Breast epithelium (tissue), 4 donors: ENCODE results near the gene GNAT2. TPM values are rescaled to one million over a fixed set of nuclear protein-coding genes. Genes with fewer than 3 reads are reported as not detected.

Source experiments
- DNase-seq, 2 donors: peaks; one replicate each; pipeline ENCODE4 v3.0.0-alpha.2; 2019; ENCODE audit warnings: low spot score in 2 of 2
- H3K27ac ChIP-seq, 2 donors: fragments of 200-600 bp; sonication (generic) in 1 of 2; one replicate each; pipeline ENCODE4 v1.5.1; 2016 to 2019; ENCODE audit warnings: mild to moderate bottlenecking in 1 of 2
- H3K27me3 ChIP-seq, 2 donors: fragments of 200-600 bp; sonication (generic) in 1 of 2; one replicate each; pipeline versions ENCODE4 v1.5.1 to v1.6.0; 2017 to 2019; ENCODE audit warnings: control low read depth in 1 of 2, mild to moderate bottlenecking in 1 of 2
- H3K36me3 ChIP-seq: fragments of 200-600 bp; one replicate; pipeline ENCODE4 v1.5.1; 2019
- H3K4me1 ChIP-seq, 2 donors: fragments of 200-600 bp; sonication (generic); one replicate each; pipeline ENCODE4 v1.5.1; 2016 to 2019; ENCODE audit warnings: control low read depth in 1 of 2
- H3K4me3 ChIP-seq, 3 donors: fragments of 200-600 bp; sonication (generic); 1 replicate in 2 of 3; 2 replicates in 1 of 3; pipeline ENCODE4 v1.5.1; 2016 to 2019; ENCODE audit warnings: mild to moderate bottlenecking in 3 of 3, moderate library complexity in 2 of 3
- H3K9me3 ChIP-seq, 2 donors: fragments of 200-600 bp; sonication (generic) in 1 of 2; one replicate each; pipeline ENCODE4 v1.5.1; 2016 to 2019; ENCODE audit warnings: control low read depth in 1 of 2
- CTCF ChIP-seq, 3 donors: fragments of 450-650 bp; IDR thresholded peaks; one replicate each; pipeline ENCODE4 v1.5.1; 2016 to 2017; ENCODE audit warnings: antibody characterized with exemption in 3 of 3, mild to moderate bottlenecking in 3 of 3, moderate library complexity in 3 of 3
- POLR2A ChIP-seq: fragments of 450-650 bp; IDR thresholded peaks from one replicate; pipeline ENCODE4 v1.6.1; 2016; ENCODE audit warnings: antibody characterized with exemption, mild to moderate bottlenecking, moderate library complexity
- POLR2AphosphoS5 ChIP-seq, 3 donors: sonication (generic); formaldehyde crosslinking; IDR thresholded peaks; one replicate each; pipeline ENCODE4 v1.6.1; 2017; ENCODE audit warnings: antibody characterized with exemption in 3 of 3
- intact Hi-C: fragments of 100-400 bp; cut with DNase I; formaldehyde crosslinking; loops from one replicate; pipeline ENCODE4 v1.15.1; 2023; ENCODE audit warnings: low total_unique reads
- total RNA-seq, 3 donors: library from RNA; depleted of rRNA; stranded (reverse); fragments of >200 nt; gene quantifications; one replicate each; pipeline ENCODE4 v1.1.0, GENCODE V29; 2016

The GNAT2 gene
- total RNA-seq, 3 donors from 2014 or later, result not detected

GRCh38 chr1:109630081-109630897 lies 10.9 kb upstream of the GNAT2 start:
- Histone ChIP-seq H3K27ac (no peak overlapping the region), H3K9me3 (no peaks in the 10 kb centered on the region), H3K27me3 (no peaks in the 10 kb centered on the region), H3K36me3 (no peaks in the 10 kb centered on the region), H3K4me3 (no peak overlapping the region), H3K4me1 (no peaks in the 10 kb centered on the region)
- no peak for TF ChIP-seq POLR2AphosphoS5 (IDR thresholded peaks at IDR 0.05)
- TF ChIP-seq CTCF (IDR thresholded peaks at IDR 0.05), result no peak
- no peak for TF ChIP-seq POLR2A
- DNase-seq, result no peak
- intact Hi-C loops, result loop anchor here (10.0 kb wide), 1 partner anchor 145 kb away; no protein-coding TSS in a partner anchor

GRCh38 chr1:109629372-109630030 lies 10.1 kb upstream of the GNAT2 start:
- TF ChIP-seq POLR2A, result no peak
- no peak for TF ChIP-seq POLR2AphosphoS5 (IDR thresholded peaks at IDR 0.05)
- TF ChIP-seq CTCF (IDR thresholded peaks at IDR 0.05), result no peak
- intact Hi-C loops, result loop anchor here (10.0 kb wide), 1 partner anchor 145 kb away; no protein-coding TSS in a partner anchor

GRCh38 chr1:109628540-109629321 lies 9.3 kb upstream of the GNAT2 start:
- TF ChIP-seq POLR2A (no peak), CTCF (IDR thresholded peaks at IDR 0.05) (no peak), POLR2AphosphoS5 (IDR thresholded peaks at IDR 0.05) (no peak)
- H3K4me3 ChIP-seq, result no peak overlapping the region
- no peaks in the 10 kb centered on the region for H3K36me3 ChIP-seq
- no peak for DNase-seq
- no peaks in the 10 kb centered on the region for H3K9me3 ChIP-seq
- intact Hi-C loops, result no loop called here
- H3K27ac ChIP-seq, result no peak overlapping the region
- no peaks in the 10 kb centered on the region for H3K27me3 ChIP-seq
- H3K4me1 ChIP-seq, result no peaks in the 10 kb centered on the region

More at GRCh38 chr1:109629372-109630030, 10.1 kb upstream of the GNAT2 start:
- Histone ChIP-seq H3K4me3 (no peak overlapping the region), H3K4me1 (no peaks in the 10 kb centered on the region), H3K27ac (no peak overlapping the region), H3K36me3 (no peaks in the 10 kb centered on the region), H3K27me3 (no peaks in the 10 kb centered on the region), H3K9me3 (no peaks in the 10 kb centered on the region)
- DNase-seq, result no peak

GRCh38 chr1:109627692-109628399 lies 8.4 kb upstream of the GNAT2 start:
- no peak for DNase-seq
- no peaks in the 10 kb centered on the region for H3K27me3 ChIP-seq
- no peak overlapping the region for H3K4me3 ChIP-seq
- H3K27ac ChIP-seq, result no peak overlapping the region
- TF ChIP-seq POLR2AphosphoS5 (IDR thresholded peaks at IDR 0.05) (no peak), POLR2A (no peak), CTCF (IDR thresholded peaks at IDR 0.05) (no peak)
- no peaks in the 10 kb centered on the region for H3K36me3 ChIP-seq
- H3K9me3 ChIP-seq, result no peaks in the 10 kb centered on the region
- intact Hi-C loops, result no loop called here
- H3K4me1 ChIP-seq, result no peaks in the 10 kb centered on the region
